ENCODE measurements around the gene IL1A. TPM values are rescaled to one million over a fixed set of nuclear protein-coding genes. Genes with fewer than 3 reads are reported as not detected.

The IL1A gene, protein sequence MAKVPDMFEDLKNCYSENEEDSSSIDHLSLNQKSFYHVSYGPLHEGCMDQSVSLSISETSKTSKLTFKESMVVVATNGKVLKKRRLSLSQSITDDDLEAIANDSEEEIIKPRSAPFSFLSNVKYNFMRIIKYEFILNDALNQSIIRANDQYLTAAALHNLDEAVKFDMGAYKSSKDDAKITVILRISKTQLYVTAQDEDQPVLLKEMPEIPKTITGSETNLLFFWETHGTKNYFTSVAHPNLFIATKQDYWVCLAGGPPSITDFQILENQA
- total RNA-seq (2021) (0.34 to 0.55 TPM (median 0.42 TPM) in 3 replicates), Bru-seq, nascent RNA (percentile 37 among the genes with signal in this experiment)
- long read RNA-seq, experiment 1, partial matches to known transcripts, result 0 of 4 reads
- long read RNA-seq, experiment 1, other reads (novel, unspliced or antisense), result 0 of 4 reads
- long read RNA-seq, experiment 2, result 0 reads
- long read RNA-seq, experiment 3, result 0 reads

DNA sequence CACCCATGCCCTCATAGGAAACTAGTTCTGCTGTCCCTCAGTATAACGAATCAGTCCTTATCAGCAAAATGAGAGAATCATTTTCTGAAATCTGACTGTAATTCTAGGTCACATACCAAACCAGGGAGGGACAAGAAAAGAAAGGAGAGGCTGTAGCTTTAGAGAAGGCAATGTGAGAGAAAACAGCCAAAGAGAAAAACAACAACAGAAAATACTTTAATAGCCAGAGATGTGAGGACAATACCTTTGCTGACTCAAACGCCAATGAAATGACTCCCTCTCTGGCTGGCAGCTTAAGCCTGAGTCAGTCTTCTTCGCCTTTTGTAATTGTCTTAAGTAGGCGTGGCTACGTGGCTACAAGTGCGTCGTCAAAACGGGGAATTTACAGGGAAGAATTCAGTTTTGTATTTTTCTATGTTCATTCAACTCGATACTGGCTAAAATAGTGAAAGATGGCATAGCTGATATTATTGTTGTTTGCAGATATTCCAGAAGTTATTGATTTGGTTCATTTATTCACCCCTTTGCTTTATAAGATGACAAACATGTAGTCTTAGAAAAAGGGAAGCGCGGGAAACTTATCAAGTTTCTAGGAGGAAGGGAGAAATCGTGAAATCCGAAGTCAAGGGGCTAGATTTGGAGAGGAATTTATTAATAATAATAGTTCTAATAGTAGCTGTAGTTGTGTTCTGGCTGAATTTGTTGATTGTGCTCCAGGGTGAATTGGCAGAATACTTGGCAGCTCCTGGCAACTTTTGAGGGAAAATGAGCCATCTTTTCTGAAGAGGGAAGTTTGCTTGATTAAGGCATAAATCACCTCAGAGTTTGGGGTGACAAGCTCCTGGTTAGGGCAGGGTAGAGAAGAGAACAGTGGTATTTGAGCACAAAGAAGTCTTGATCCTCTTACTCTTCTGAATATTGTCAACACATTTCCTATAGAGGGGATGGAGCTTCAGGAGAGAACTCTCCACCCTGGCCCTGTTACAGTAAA is at the start of gene IL1A:
IL1A (minus strand) TSS at position 295 of the 991 bp plus-strand sequence. CDS start 723 bp downstream, outside the sequence.
- Mint-ChIP-seq H3K4me3 (peak within 1 kb of the TSS; percentile 43), H3K4me1 (peaks cover 29% of the 10 kb centered on the region), H3K36me3 (no peaks in the 10 kb centered on the region), H3K9me3 (no peaks in the 10 kb centered on the region), H3K27me3 (ENCODE audit: low read depth) (no peaks in the 10 kb centered on the region), H3K27ac (peak within 1 kb of the TSS; percentile 24; the same call in 1 of the 2 replicates)
- CTCF ChIA-PET, result interaction anchor here (0.6 to 2.4 kb wide), 4 partner anchors 35 to 296 kb away, joined by 3 to 6 read pairs (median 4); no protein-coding TSS in a partner anchor
- POLR2A ChIA-PET, result no interaction called here
- DNase-seq (ENCODE audit: low spot score), result peak; percentile 18
- TF ChIP-seq SOX15 (CRISPR knock-in tag; IDR thresholded peaks at IDR 0.05) (no peak), NR1H2 (CRISPR knock-in tag; IDR thresholded peaks at IDR 0.05) (no peak), SMAD3 (CRISPR knock-in tag; IDR thresholded peaks at IDR 0.05; ENCODE audit: borderline replicate concordance) (no peak), JUN (CRISPR knock-in tag; IDR thresholded peaks at IDR 0.05) (no peak), SMAD4 (CRISPR knock-in tag; IDR thresholded peaks at IDR 0.05) (no peak), ESRRA (CRISPR knock-in tag; IDR thresholded peaks at IDR 0.05; ENCODE audit: borderline replicate concordance) (no peak), ELF4 (CRISPR knock-in tag; IDR thresholded peaks at IDR 0.05; ENCODE audit: low read depth) (no peak), NFYB (CRISPR knock-in tag; conservative IDR thresholded peaks at IDR 0.05; ENCODE audit: low read depth) (no peak), NFE2L1 (CRISPR knock-in tag; IDR thresholded peaks at IDR 0.05) (no peak), FOXJ3 (CRISPR knock-in tag; IDR thresholded peaks at IDR 0.05; ENCODE audit: borderline replicate concordance) (no peak)
- TF ChIP-seq, protein P1, sequence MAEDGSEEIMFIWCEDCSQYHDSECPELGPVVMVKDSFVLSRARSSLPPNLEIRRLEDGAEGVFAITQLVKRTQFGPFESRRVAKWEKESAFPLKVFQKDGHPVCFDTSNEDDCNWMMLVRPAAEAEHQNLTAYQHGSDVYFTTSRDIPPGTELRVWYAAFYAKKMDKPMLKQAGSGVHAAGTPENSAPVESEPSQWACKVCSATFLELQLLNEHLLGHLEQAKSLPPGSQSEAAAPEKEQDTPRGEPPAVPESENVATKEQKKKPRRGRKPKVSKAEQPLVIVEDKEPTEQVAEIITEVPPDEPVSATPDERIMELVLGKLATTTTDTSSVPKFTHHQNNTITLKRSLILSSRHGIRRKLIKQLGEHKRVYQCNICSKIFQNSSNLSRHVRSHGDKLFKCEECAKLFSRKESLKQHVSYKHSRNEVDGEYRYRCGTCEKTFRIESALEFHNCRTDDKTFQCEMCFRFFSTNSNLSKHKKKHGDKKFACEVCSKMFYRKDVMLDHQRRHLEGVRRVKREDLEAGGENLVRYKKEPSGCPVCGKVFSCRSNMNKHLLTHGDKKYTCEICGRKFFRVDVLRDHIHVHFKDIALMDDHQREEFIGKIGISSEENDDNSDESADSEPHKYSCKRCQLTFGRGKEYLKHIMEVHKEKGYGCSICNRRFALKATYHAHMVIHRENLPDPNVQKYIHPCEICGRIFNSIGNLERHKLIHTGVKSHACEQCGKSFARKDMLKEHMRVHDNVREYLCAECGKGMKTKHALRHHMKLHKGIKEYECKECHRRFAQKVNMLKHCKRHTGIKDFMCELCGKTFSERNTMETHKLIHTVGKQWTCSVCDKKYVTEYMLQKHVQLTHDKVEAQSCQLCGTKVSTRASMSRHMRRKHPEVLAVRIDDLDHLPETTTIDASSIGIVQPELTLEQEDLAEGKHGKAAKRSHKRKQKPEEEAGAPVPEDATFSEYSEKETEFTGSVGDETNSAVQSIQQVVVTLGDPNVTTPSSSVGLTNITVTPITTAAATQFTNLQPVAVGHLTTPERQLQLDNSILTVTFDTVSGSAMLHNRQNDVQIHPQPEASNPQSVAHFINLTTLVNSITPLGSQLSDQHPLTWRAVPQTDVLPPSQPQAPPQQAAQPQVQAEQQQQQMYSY (CRISPR knock-in tag; IDR thresholded peaks at IDR 0.05), result no peak
- TF ChIP-seq, protein P2, sequence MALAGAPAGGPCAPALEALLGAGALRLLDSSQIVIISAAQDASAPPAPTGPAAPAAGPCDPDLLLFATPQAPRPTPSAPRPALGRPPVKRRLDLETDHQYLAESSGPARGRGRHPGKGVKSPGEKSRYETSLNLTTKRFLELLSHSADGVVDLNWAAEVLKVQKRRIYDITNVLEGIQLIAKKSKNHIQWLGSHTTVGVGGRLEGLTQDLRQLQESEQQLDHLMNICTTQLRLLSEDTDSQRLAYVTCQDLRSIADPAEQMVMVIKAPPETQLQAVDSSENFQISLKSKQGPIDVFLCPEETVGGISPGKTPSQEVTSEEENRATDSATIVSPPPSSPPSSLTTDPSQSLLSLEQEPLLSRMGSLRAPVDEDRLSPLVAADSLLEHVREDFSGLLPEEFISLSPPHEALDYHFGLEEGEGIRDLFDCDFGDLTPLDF (CRISPR knock-in tag; IDR thresholded peaks at IDR 0.05), result no peak
- TF ChIP-seq, protein P3, sequence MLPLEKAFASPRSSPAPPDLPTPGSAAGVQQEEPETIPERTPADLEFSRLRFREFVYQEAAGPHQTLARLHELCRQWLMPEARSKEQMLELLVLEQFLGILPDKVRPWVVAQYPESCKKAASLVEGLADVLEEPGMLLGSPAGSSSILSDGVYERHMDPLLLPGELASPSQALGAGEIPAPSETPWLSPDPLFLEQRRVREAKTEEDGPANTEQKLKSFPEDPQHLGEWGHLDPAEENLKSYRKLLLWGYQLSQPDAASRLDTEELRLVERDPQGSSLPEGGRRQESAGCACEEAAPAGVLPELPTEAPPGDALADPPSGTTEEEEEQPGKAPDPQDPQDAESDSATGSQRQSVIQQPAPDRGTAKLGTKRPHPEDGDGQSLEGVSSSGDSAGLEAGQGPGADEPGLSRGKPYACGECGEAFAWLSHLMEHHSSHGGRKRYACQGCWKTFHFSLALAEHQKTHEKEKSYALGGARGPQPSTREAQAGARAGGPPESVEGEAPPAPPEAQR (CRISPR knock-in tag; IDR thresholded peaks at IDR 0.05), result no peak
- peak; percentile 94 for ATAC-seq

DNA sequence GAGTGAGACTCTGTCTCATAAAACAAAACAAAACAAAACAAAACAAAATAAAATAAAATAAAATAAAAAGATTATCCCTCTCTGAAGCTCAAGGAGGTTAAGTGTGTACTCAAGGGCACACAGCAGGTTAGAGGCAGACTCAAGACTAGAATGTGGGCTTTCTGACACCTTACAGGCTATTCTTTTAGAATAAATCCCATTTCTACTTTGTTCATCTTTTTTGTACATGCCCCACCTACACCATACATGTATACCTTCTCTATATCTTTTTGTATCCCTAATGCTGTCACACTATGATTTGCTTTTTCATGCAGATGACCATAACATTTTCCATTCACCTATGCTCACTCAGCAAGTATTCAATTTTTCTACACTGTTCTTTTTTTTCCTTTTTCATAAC is 49.7 kb upstream of the IL1A start:
- DNase-seq (ENCODE audit: low spot score) (no peak), ATAC-seq (no peak)
- no peak overlapping the region for H3K27ac Mint-ChIP-seq
- ChIA-PET CTCF (interaction anchor here (2.2 kb wide), 1 partner anchor 84 kb away, joined by 8 read pairs; no protein-coding TSS in a partner anchor), POLR2A (no interaction called here)
- no peaks in the 10 kb centered on the region for H3K36me3 Mint-ChIP-seq
- H3K9me3 Mint-ChIP-seq, result no peaks in the 10 kb centered on the region
- H3K27me3 Mint-ChIP-seq (ENCODE audit: low read depth), result peaks cover 8% of the 10 kb centered on the region
- H3K4me1 Mint-ChIP-seq, result peaks cover 20% of the 10 kb centered on the region
- H3K4me3 Mint-ChIP-seq, result no peak overlapping the region
- no peak for TF ChIP-seq RELA (CRISPR knock-in tag; IDR thresholded peaks at IDR 0.05; ENCODE audit: borderline replicate concordance)
- TF ChIP-seq, protein P4, sequence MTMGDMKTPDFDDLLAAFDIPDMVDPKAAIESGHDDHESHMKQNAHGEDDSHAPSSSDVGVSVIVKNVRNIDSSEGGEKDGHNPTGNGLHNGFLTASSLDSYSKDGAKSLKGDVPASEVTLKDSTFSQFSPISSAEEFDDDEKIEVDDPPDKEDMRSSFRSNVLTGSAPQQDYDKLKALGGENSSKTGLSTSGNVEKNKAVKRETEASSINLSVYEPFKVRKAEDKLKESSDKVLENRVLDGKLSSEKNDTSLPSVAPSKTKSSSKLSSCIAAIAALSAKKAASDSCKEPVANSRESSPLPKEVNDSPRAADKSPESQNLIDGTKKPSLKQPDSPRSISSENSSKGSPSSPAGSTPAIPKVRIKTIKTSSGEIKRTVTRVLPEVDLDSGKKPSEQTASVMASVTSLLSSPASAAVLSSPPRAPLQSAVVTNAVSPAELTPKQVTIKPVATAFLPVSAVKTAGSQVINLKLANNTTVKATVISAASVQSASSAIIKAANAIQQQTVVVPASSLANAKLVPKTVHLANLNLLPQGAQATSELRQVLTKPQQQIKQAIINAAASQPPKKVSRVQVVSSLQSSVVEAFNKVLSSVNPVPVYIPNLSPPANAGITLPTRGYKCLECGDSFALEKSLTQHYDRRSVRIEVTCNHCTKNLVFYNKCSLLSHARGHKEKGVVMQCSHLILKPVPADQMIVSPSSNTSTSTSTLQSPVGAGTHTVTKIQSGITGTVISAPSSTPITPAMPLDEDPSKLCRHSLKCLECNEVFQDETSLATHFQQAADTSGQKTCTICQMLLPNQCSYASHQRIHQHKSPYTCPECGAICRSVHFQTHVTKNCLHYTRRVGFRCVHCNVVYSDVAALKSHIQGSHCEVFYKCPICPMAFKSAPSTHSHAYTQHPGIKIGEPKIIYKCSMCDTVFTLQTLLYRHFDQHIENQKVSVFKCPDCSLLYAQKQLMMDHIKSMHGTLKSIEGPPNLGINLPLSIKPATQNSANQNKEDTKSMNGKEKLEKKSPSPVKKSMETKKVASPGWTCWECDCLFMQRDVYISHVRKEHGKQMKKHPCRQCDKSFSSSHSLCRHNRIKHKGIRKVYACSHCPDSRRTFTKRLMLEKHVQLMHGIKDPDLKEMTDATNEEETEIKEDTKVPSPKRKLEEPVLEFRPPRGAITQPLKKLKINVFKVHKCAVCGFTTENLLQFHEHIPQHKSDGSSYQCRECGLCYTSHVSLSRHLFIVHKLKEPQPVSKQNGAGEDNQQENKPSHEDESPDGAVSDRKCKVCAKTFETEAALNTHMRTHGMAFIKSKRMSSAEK (CRISPR knock-in tag; IDR thresholded peaks at IDR 0.05; ENCODE audit: borderline replicate concordance), result no peak
- TF ChIP-seq, protein P5, sequence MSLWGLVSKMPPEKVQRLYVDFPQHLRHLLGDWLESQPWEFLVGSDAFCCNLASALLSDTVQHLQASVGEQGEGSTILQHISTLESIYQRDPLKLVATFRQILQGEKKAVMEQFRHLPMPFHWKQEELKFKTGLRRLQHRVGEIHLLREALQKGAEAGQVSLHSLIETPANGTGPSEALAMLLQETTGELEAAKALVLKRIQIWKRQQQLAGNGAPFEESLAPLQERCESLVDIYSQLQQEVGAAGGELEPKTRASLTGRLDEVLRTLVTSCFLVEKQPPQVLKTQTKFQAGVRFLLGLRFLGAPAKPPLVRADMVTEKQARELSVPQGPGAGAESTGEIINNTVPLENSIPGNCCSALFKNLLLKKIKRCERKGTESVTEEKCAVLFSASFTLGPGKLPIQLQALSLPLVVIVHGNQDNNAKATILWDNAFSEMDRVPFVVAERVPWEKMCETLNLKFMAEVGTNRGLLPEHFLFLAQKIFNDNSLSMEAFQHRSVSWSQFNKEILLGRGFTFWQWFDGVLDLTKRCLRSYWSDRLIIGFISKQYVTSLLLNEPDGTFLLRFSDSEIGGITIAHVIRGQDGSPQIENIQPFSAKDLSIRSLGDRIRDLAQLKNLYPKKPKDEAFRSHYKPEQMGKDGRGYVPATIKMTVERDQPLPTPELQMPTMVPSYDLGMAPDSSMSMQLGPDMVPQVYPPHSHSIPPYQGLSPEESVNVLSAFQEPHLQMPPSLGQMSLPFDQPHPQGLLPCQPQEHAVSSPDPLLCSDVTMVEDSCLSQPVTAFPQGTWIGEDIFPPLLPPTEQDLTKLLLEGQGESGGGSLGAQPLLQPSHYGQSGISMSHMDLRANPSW (CRISPR knock-in tag; conservative IDR thresholded peaks at IDR 0.05; ENCODE audit: low read depth), result no peak

Measured in WTC11 (cell line).